D341Med (cell line): Measurements from ENCODE around the gene CHRNB4.
"Not testable (repeated sequence)": the region's sequence is repeated elsewhere in the genome, so short reads cannot be mapped to it uniquely, and the experiment has no call there.

Experiments used
- DNase-seq: peaks from one replicate; pipeline ENCODE4 v3.0.0; 2012; ENCODE audit warnings: low spot score

CHRNB4 gene, protein sequence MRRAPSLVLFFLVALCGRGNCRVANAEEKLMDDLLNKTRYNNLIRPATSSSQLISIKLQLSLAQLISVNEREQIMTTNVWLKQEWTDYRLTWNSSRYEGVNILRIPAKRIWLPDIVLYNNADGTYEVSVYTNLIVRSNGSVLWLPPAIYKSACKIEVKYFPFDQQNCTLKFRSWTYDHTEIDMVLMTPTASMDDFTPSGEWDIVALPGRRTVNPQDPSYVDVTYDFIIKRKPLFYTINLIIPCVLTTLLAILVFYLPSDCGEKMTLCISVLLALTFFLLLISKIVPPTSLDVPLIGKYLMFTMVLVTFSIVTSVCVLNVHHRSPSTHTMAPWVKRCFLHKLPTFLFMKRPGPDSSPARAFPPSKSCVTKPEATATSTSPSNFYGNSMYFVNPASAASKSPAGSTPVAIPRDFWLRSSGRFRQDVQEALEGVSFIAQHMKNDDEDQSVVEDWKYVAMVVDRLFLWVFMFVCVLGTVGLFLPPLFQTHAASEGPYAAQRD

DNA sequence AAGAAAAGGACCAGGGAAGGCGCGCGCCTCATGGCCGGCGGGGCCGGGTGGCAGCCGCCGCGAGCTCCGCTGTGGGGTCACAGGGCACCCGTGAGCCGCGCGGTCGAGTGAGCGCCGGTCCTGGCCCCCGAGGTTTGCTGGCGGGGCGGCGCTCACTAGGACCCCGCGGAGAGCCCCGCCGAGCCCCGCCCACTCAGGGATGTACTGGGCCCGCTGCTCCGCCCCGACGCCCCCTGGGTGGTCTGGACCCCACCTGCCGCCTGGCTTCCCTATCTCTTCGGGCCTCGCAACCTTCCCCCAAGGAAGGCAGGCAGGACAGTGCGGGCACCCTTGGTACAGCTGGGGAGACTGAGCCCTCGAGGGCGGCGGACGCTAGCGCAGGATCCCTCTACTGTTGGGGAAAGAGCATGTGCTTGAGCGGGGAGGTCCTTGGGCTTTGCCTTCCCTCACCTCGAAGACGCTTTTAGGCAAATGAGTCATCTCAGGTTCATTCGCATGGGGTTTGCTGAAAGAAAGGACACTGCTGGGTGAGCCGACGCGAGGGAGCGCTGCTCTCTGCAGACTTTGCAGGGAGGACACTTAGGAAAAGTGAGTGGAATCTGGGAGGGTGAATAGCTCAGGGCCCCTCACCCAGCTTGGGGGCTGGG, at the start of gene CHRNB4:
Gene CHRNB4 (minus strand): TSS at position 109 of the 647 bp plus-strand sequence. CDS start 77 bp downstream, at position 32.
- DNase-seq: no peak

DNA sequence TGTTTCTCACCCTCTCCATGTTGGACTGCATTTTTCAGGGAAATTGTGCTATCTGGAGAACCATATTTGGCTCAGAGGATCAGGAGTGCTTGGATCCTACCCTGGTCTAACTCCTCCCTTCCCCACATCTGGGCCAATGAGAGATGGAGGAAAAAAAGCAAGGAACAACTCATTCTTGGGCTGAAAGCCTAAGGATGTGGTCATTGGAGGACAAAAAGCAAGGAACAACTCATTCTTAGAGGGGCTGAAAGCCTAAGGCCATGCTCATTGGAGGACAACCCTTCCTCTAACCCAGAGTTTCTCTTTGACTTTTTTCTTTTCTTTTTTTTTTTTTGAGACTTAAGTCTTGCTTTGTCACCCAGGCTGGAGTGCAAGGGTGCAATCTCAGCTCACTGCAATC, 48.6 kb upstream of the CHRNB4 start:
- DNase-seq: no peak

DNA sequence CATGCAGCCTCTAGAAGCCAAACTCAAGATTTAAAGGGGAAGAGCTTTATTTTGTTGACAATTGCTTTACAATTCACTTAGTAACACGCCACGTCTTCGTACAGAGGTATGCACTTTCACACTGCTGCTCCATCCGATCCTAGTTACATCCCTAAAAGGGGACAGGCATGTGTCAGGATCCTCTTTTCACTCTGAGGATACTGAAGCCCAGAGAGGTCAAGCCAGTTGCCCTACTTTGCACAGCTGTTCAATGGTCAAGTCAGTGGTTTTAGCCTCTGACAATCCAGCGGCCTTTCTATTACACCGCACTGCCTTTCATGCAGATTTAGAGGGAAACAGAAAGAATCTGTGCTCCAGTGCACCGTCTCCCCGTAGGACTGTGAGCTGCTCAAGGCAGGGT, 44.9 kb upstream of the CHRNB4 start:
- no peak for DNase-seq

DNA sequence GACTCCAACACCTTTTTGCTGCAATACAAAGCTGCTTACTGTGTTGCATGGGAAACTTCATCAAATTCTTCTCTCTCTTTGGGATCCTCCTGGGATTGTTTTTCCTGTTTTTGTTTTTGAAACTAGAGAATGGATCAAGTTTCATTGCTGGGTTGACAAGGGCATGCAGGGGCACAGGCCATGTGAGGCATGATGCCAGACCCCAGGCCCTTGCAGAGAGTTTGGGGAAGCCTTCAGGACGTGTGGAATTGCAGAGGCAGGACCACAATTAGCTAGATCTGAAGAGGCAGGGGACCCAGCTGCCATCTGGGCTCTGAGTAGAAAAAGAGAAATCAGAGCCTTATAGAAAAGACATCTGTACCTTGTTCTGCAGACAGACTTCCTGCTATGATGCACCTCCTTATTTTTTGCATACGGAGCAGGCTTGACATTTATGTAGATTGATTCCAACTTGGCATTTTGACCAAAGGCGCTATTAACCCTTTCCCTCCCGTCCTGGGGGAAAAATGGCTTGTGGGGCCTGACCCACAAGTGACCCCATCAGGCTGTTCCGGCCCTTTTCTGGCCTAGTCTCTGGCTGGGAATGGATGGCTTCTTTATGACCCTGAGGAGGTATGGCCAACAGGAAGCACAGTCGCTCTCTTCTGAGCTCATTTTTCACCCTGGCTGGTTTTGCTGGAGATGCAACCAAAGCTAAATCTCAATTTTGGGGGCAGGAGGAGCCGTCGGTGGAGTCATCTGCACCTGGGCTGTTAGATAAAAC, 44.3 kb upstream of the CHRNB4 start:
- DNase-seq: no peak

DNA sequence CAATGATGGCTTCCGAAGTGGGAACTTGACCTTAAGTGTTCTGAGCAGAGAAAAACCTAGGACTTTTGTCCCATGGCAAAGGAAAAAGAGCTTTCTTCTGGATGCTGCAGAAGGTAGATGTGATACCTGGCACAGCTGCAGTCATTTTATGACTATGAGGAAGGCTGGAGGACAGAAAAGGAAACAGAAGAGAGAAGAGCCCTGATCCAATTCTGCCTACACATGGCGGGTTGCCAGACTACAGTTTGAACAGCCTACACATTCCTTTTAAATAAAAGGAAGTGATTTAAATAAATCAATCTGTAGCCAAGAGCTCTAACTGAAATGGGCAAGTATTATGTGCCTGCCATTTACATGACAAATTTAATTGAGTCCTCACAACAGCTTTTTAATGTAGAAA, 43.6 kb upstream of the CHRNB4 start:
- no peak for DNase-seq

DNA sequence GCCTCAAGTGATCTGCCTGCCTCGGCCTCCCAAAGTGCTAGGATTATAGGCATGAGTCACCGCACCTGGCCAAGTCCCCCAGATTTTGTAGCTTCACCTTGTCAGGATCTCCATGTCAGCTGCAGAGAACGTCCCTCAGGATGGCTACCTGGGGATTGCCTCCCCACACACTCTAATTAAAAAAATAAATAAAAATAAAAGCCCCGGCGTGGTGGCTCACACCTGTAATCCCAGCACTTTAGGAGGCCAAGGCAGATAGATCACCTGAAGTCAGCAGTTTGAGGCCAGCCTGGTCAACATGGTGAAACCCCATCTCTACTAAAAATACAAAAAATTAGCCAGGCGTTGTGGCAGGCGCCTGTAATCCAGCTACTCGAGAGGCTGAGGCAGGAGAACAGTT, 42.6 kb upstream of the CHRNB4 start:
- DNase-seq: not testable (repeated sequence)

DNA sequence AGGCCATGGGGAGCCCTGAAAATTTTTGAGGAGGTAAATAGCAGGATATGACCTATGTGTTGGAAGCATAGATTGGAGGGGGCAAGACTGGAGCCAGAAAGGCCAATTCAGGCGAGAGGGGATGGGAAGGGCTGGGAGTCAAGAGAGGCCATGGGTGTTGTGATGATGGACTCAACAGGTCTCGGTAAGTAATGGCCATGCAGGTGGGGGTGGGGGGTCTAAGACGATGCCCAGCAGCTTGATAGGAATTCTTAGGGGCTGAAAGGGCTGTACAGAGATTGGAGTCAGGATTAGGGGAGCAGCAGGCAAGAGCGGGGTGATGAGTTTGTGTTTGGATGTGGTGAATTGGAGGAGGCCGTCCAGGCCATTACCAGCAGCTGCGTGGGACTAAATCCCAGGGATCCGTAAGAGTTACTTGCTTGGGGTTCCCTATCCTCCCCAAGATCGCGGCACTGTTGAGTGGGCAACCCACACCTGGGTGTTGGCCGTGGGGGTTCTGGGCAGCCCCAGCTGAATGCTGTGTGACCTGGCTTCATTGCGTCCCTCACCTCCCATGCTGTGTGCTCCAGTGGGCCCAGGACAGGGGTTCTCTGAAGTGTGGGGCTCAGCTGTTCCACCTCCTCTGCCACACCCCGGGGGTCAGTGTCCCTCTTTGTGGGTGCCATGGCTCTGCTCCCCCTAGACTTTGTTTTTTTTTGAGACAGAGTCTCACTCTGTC, 41.8 kb upstream of the CHRNB4 start:
- peak; percentile 11 for DNase-seq

DNA sequence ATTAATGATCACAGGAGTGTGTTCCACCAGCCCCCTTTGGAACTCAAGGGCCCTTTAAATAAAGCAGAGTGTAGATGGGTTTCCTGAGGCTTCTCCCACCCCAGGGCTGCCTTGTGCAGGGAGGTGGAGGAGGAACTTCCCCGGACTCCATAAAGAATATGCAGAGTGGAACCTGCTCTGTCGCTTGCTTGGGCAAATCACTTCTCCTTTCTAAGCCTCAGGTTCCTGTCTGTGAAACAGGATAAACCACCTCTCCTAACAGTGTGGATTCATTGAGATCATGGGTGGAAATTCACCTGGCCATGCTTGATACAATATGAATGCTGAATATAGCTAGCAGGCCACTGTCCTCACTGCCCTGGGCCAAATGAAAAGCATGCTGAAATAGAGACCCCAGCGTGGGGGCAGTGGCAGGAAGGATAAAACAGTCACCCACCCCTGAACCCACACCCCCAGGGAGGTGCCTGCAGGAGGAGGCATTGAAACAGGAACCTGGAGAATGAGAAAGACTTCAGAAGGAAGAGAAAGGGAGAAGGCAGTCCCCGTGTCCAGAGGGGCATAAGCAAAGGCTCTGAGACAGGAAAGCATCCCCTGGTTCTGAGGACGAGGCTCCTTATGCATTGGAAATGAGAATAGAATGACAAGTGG, 41.1 kb upstream of the CHRNB4 start:
- DNase-seq: no peak

DNA sequence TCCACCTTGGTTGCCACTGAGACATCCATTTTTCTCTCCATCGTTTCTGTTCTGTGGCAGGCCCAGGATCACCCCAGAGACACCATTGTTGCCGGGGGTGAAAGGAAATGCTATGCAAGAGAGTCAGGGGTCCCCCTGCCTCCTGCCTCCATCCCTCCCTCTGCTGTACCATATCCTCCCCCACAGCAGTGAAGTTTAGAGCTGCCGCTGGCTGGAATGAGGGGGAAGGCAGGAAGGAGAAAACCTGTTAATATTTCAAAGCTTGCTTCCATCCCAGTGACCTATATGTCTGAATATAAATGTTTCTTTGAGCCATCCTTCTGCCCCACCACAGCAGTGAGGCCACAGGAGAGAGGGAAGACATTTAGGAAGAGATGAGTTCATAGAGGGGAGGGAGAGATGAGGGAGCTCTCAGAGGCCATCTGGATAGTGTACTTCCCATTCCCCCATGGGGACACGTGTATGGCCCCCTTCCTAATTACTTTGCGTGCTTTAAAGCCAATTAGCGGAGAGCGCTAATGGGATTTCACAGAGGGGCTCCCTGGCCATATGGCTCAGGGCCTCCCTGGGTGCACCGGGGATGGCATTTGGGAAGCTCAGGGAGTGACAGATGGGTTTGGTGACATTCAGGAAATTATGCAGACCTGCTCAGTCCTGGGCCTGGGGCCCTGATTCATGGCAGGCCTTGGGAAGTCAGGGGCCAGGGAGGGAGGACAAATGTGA, 40.4 kb upstream of the CHRNB4 start:
- peak; percentile 91 for DNase-seq

DNA sequence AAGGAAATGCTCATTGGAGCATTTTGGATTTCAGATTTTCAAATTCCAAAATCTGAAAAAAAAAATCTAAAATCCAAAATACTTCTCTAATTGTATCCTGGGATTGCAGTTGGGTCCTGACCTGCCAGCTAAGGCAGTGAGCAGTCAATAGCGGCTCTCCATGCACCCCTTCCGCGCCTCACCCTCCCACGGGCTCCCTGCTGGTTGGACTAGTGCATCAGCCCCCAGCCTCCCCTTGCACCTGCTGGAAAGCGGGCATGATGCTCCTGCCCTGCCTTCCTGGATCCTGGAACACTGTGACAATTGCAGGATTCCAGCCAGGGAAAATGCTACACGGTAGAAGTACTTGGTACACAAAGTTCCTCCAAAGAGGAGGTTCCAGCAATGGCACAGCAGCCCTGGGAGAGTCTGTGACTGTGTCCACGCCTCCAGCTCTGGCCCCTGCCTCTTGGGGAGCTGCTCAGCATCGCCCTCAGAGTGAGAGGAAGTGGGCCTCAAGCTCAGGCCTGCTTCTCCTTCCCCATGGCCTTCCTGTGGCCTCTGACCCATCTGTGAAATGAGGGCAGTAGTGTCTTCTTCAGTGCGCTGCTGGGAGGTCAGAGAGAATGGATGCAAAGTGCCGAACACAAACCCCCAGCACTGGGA, 39.5 kb upstream of the CHRNB4 start:
- DNase-seq: no peak

DNA sequence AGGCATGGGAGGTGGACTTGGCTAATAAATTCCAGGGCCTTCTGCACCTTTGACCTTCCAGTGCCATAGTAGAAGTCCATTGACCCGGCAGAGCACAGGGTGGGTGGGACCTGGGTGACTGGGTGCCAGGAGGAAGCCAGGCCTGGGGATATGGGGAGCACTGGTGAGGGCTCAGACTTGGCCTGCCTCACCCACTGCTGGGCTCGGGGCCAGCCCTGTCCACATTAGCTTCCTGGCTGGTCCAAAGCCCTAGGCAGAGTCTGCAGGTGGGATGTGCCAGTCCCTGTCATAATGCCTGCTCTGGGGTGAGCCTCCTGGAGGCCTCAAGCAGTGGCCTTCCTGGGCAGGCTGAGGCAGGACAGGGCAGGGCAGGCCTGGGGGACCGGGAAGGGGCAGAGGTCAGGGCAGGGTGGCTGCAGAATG, 38.1 kb upstream of the CHRNB4 start:
- DNase-seq: no peak

DNA sequence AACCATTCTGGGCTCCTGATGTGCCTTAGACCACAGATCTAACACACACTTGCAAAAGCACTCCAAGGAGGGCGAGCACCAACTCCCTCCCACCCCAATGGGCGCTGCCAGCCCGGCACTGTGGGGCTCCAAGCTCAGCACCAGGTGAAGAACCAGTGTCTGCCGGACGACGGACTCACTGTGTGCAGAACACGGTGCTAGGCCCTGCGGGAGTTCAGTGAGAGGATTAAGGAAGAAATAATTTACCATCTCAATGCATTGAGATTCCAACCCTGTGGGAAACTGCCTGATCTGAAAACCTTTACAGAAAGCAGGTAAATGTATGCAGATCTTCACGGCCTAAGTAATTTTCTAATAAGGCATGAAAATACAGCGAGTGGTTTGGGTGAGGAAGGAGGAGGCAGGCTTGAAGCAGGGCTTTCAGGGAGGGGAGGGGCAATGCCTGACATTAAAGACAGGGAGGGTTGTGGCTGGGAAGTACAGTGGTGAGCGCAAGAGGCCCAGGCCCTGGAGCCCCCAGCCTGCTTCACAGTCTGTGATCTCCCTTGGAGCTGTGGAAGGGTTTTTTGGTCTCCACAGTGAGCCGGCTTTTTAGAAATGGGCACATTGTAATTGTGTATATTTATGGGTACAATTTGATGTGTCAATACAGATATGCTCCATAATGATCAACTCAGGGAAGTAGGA, 35.6 kb upstream of the CHRNB4 start:
- DNase-seq: no peak

DNA sequence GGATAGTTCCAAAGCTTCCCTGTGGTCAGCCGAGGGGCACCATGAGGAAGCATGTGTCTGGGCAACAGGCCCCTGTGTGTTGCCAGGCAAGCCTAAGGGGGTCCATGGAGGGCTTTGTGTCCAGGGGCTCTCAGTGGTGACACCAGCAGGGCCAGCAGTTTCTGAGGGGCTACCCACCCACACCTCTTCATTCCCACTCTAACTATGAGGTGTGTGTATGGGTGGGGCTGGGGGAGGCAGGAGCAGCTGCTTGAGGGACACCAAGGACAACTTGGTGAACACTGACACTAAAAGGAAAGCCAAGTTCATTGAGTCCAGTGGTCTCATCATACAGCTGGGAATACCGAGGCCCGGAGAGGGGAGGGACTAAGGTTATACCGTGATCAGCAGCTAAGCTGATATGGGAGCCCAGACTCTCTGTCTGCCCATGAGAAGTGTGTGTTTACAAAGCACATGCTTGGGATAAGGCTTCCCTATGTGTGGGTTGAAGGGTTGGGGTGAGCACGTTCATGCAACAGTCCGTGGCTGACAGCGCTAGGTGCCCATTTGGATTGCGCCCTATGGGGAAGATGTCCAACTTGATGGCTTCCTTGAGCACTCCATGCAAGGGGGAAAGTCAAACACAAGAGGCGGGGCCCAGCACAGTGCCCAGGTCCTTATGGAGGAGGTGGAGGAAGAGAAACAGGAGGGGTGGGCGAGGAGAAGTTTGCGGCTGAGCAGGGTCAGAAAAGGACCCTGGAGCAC, 34.8 kb upstream of the CHRNB4 start:
- no peak for DNase-seq

DNA sequence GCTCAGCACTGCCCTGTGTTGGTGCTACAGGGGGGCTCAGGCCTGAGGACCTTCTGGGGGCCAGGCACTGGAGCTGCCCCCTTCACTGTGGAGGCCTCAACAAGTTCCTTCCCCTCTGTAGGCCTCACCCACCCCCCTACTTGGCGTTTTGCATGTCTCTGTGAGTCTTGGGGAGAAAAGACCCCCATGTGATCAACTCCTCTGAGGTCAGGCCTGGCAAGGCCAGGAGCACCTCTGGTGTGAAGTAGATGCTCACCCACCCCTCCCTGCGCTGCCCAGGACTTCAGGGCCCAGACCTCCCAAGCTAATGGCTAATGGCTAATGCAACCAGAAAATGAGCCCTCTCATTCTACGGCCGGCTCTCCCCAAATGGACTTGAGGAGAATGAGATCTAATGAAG, 34.2 kb upstream of the CHRNB4 start:
- DNase-seq: no peak

DNA sequence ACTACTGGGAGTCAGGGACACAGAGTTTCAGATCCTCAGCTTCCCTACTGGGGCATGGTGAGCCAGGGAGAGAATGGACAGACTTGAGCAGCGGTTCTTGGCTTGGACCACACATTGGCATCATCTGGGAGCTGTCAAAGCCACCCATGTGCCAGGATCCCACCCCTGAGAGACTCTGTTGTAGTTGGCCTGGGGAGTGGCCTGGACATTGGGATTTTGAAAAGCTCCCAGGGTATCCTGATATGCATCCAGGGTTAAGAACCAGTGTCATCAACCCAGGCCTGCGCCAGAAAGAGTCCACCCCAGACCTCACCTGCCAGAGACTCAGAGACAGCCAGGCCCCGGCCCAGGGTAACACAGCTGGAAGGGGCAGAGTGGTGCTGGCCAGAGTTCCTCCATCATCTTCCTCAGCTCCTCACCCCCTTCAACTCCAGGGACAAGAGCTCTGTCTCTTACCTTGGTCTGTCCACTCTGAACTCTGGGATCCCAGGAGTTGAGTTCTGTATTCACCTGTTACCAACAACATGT, 33.0 kb upstream of the CHRNB4 start:
- DNase-seq: no peak

DNA sequence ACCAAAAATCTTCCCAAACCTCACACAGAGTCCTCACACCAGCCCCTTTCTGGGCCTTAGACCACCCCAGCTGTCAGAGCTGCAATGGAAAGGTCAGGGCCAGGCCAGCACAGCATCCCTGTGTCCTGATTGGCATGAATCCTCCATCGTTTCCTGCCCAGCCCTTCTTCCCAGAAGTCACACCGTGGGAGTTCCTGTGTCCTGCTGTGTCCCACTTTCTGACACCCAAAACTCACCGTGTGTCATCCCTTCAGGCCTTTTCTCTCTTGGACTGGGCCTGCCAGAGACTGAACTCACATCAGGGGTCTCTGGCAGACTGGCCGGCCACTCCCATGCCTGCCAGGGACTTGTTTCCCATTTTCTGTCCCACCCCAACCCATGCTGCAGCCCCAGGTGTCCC, 32.5 kb upstream of the CHRNB4 start:
- DNase-seq: no peak

DNA sequence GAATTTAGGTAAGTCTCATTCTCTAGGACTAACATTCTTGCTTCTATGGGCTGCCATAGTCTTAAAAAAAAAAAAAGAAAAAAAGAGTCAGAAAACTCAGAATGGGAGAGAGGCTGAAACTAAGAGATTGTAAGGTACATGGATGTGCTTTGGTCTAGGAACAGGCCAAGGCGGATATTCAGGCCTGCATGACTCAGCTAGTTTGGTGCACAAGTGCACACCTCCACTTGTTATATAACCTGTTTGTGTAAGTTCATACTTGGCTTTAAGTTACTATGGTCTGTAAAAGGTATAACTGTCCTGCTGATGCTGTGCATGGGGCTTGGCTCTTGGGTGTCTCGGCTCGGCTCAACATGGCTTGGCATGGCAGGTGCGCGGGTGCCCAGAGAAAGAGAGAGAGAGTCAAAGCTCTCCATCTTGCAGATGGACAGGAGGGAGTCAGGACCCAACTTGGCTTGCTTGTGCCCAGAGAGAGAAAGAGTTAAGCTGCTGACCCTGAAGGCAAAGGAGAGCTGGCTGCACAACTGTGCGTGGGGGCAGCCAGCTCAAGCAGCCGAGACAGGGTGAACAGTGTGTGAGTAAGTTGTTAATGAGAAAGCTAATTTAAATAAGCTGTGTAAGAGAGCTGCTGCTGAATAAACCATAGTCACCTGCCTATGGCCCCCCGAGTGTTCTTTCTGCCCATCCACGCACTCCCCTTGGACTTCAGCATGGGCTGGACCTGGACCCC, 31.4 kb upstream of the CHRNB4 start:
- DNase-seq: no peak

DNA sequence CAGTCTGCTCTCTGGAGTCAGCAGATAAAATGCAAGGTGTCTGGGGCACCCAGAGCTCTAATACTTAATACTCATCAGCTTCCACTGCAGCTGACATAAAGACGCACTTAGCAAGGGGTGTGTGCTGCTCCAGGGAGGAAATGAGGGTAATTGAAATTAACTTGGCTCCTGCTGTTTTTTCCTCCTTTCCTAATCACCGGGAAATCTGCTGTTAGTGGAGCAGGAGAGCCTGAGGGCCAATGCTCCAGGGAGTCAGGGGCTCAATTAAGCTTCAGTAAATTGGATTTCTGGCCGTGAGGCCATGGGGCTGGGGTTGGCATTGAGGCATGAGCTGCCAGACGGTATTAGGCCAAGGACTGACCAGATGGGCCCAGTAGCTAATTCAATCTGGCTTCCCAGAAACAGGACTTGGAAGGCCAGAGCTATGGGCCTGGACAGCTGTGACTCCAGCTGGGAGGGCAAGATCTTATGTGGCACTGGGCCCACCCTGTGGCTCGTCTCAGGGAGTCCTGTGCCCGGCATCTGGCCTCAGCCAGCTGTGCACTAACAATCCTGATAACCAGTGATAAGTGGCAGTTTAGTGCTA, 30.7 kb upstream of the CHRNB4 start:
- DNase-seq: peak; percentile 87
